Keratinocyte (primary cell): ENCODE data around the gene SAE1.

ENCODE experiments used
- EZH2 ChIP-seq: IDR thresholded peaks from one replicate; pipeline ENCODE4 v1.6.1; 2012; ENCODE audit warnings: inconsistent platforms, mild to moderate bottlenecking, low read length, moderate library complexity
- TF ChIP-seq, protein P1 (sequence below), 3 experiments: IDR thresholded peaks in 1 of 3; conservative IDR thresholded peaks in 1 of 3; optimal IDR thresholded peaks in 1 of 3; 2 replicates in 2 of 3; 3 replicates in 1 of 3; pipeline versions ENCODE3 to v1.5.1; 2011; ENCODE audit warnings: low read length in 3 of 3, mild to moderate bottlenecking in 3 of 3, moderate library complexity in 2 of 3, control low read depth in 1 of 3, inconsistent platforms in 1 of 3; ENCODE audit not compliant: insufficient read depth in 2 of 3; ENCODE audit errors: extremely low read depth in 1 of 3

DNA sequence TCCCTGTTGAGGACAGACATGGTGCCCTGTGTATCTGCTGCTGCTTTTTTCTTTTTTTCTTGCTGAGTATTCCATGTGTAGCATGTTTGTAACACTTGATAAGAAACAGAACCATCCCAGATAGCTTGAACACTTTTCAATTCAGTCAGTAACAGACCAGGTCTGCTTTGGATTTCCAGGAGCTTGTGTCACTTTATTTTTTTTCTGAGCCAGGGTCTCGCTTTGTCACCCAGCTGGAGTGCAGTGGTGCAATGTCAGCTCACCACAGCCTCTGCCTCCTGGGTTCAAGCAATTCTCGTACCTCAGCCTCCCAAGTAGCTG lies 56.7 kb downstream of the SAE1 start:
- TF ChIP-seq, protein P1, sequence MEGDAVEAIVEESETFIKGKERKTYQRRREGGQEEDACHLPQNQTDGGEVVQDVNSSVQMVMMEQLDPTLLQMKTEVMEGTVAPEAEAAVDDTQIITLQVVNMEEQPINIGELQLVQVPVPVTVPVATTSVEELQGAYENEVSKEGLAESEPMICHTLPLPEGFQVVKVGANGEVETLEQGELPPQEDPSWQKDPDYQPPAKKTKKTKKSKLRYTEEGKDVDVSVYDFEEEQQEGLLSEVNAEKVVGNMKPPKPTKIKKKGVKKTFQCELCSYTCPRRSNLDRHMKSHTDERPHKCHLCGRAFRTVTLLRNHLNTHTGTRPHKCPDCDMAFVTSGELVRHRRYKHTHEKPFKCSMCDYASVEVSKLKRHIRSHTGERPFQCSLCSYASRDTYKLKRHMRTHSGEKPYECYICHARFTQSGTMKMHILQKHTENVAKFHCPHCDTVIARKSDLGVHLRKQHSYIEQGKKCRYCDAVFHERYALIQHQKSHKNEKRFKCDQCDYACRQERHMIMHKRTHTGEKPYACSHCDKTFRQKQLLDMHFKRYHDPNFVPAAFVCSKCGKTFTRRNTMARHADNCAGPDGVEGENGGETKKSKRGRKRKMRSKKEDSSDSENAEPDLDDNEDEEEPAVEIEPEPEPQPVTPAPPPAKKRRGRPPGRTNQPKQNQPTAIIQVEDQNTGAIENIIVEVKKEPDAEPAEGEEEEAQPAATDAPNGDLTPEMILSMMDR (optimal IDR thresholded peaks at IDR 0.05 in 1 of 3, IDR thresholded peaks at IDR 0.05 in 1 of 3, conservative IDR thresholded peaks at IDR 0.05 in 1 of 3; ENCODE audit: extremely low read depth in 1 of 3, insufficient read depth in 2 of 3, low read length in 3 of 3): no peak
- no peak for TF ChIP-seq EZH2
